HG02884 (cell line): ENCODE data around the gene HIPK4.
"Not testable (repeated sequence)": the region's sequence is repeated elsewhere in the genome, so short reads cannot be mapped to it uniquely, and the experiment has no call there.

Source experiments
- ATAC-seq: cut with Tn5 transposase; IDR thresholded peaks from one replicate; pipeline ENCODE4 v1.9.1; 2021; ENCODE audit warnings: mild to moderate bottlenecking, moderate library complexity; ENCODE audit not compliant: unreplicated experiment

HIPK4 gene

GRCh38 chr19:40341601-40342482, 48.1 kb downstream of the HIPK4 start:
- ATAC-seq, result no peak

GRCh38 chr19:40339018-40339728, 50.8 kb downstream of the HIPK4 start:
- ATAC-seq, result no peak

DNA sequence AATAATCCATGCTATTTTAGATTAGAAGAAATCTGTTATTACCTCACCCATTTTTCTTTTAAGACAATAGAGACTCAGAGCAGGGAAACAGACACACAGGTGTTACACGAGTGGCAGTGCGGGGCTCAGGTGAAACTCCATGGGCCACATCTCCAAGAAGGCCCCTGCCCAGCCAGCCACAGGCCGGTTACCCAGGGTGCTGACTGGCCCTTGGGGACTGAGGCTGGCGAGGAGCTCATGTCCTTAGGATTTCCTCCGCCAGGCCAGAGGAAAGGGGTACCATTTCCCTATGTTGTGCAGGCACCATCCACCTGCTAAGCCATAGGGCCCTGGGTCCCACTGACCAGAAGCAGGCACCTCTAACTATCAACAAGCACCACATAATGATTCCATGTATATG, 52.4 kb downstream of the HIPK4 start:
- ATAC-seq, result no peak

GRCh38 chr19:40337107-40337506, 52.9 kb downstream of the HIPK4 start:
- no peak for ATAC-seq

- ATAC-seq, result no peak
These were observed 53.4 kb downstream of the HIPK4 start for GRCh38 chr19:40336601-40336900.

DNA sequence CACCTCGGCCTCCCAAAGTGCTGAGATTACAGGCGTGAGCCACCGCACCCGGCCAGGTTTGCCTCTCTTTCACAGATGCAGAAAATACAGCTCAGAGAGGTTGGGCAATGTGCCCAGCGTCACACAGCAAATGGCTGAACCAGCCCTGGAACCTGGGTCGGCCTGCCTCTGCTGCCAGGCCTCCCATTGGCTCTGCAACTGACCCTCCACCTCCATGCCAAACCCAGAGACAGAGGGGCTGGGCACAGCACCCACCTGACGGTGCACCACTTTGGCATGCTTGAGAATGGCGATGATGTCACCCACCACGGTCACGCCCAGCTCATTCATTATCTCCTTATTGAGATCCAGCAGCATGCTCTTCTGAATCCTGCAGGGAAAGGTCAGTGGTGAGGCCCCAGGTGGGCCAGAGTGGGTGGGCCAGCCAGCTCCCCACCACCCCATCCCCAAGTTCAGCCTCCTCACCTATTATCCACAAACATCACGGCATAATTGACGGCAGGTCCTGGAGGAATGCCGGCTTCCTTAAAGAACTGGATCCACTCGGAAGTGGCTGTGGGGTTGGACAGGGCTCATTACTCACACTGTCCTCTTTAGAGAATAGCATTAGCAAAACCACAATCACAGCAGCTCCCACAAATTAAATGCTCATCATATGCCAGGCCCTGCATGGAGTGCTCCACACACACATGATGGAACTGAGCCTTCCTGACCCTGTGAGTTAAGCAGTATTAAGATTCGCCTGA, 54.0 kb downstream of the HIPK4 start:
- no peak for ATAC-seq

DNA sequence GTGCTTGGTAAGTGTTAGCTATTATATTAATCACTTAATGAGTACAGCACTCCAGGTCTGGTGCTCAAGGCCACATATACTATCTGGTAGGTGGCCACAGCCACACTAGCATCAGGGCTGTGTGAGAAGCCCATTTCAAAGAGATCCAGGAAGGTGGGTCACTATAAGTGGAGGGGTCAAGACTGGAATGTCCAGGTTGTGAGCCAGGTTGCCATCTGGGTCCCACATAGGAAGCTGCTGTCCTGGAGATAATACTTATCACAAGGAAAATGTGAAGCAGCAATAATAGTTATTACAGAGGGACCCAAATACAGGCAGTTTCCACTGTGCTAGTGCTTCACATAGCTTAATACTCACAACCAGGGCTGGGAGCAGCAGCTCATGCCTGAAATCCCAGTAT, 54.9 kb downstream of the HIPK4 start:
- no peak for ATAC-seq

GRCh38 chr19:40333083-40333482, 56.9 kb downstream of the HIPK4 start:
- ATAC-seq, result not testable (repeated sequence)

- no peak for ATAC-seq
These were observed 57.3 kb downstream of the HIPK4 start for GRCh38 chr19:40332669-40333068.

GRCh38 chr19:40331052-40331451, 58.9 kb downstream of the HIPK4 start:
- no peak for ATAC-seq
